Caco-2 (cell line): ENCODE measurements around the gene ACTL9. TPM values are rescaled to one million over a fixed set of nuclear protein-coding genes. Genes with fewer than 3 reads are reported as not detected.

Experiments used
- BruUV-seq: library from RNA; stranded (reverse); fragments of 400-500 nt; replicated peaks from 2 replicates; lab custom pipeline; 2021; lab: Mats Ljungman, UMichigan
- CTCF ChIA-PET: fragments of 300-600 bp; sonication (Branson Sonifier 250); formaldehyde crosslinking; loops from one replicate; lab custom pipeline; 2022; ENCODE audit warnings: antibody characterized with exemption; lab: Charles Lee
- POLR2A ChIA-PET: fragments of 300-600 bp; sonication (Branson Sonifier 250); formaldehyde crosslinking; loops from one replicate; lab custom pipeline; 2022; ENCODE audit warnings: antibody characterized with exemption; lab: Charles Lee
- DNase-seq, 2 experiments: peaks; one replicate each; pipeline versions ENCODE4 v3.0.0 to v3.0.0-alpha.2; 2020 to 2022
- H3K27me3 ChIP-seq: replicated peaks from 2 replicates; pipeline ENCODE4 v1.6.0; 2011; ENCODE audit warnings: low read length; ENCODE audit not compliant: control insufficient read depth, insufficient read depth
- H3K36me3 ChIP-seq: 2 replicates; pipeline ENCODE4 v1.5.1; 2011; ENCODE audit warnings: low read length; ENCODE audit not compliant: control insufficient read depth, insufficient read depth
- H3K4me1 ChIP-seq: fragments of 250-450 bp; sonication (Bioruptor Pico); 2 replicates; pipeline ENCODE4 v1.5.1; 2020; ENCODE audit warnings: mild to moderate bottlenecking
- H3K4me3 ChIP-seq: 2 replicates; pipeline ENCODE4 v1.5.1; 2011; ENCODE audit warnings: low read depth, mild to moderate bottlenecking, control low read depth, low read length
- H3K9me3 ChIP-seq: fragments of 250-450 bp; sonication (Bioruptor Pico); 2 replicates; pipeline ENCODE4 v1.5.1; 2020; ENCODE audit warnings: mild to moderate bottlenecking, moderate library complexity
- H3K27ac Mint-ChIP-seq: one replicate; pipeline ENCODE4 v1.8.0; 2022; ENCODE audit warnings: mixed read lengths; ENCODE audit not compliant: unreplicated experiment
- H3K27me3 Mint-ChIP-seq: one replicate; pipeline ENCODE4 v1.8.0; 2022; ENCODE audit warnings: mixed read lengths; ENCODE audit not compliant: insufficient read depth, unreplicated experiment
- H3K36me3 Mint-ChIP-seq: one replicate; pipeline ENCODE4 v1.8.0; 2022; ENCODE audit warnings: mild to moderate bottlenecking, mixed read lengths; ENCODE audit not compliant: insufficient read depth, unreplicated experiment
- H3K4me1 Mint-ChIP-seq: one replicate; pipeline ENCODE4 v1.8.0; 2022; ENCODE audit warnings: low read depth, mixed read lengths; ENCODE audit not compliant: unreplicated experiment
- H3K4me3 Mint-ChIP-seq: one replicate; pipeline ENCODE4 v1.8.0; 2022; ENCODE audit warnings: mild to moderate bottlenecking, moderate library complexity, mixed read lengths; ENCODE audit not compliant: unreplicated experiment
- H3K9me3 Mint-ChIP-seq: one replicate; pipeline ENCODE4 v1.8.0; 2022; ENCODE audit warnings: mixed read lengths; ENCODE audit not compliant: unreplicated experiment
- intact Hi-C: fragments of 100-400 bp; cut with micrococcal nuclease; formaldehyde crosslinking; loops from one replicate; pipeline ENCODE4 v1.10.0; 2022; ENCODE audit not compliant: unreplicated experiment
- total RNA-seq: library from RNA; stranded (reverse); gene quantifications from 2 replicates; pipeline ENCODE4 v1.2.3, GENCODE V29; 2022
- TF ChIP-seq, protein P1 (sequence below), 2 experiments: fragments of 200-600 bp in 1 of 2; IDR thresholded peaks; 1 replicate in 1 of 2; 2 replicates in 1 of 2; pipeline versions ENCODE4 v1.5.1 to v1.8.0; 2011 to 2022; ENCODE audit warnings: antibody characterized with exemption in 1 of 2, control low read depth in 1 of 2, inconsistent platforms in 1 of 2, low read depth in 1 of 2, low read length in 1 of 2, mild to moderate bottlenecking in 1 of 2, moderate library complexity in 1 of 2; ENCODE audit not compliant: insufficient read depth in 1 of 2, severe bottlenecking in 1 of 2, unreplicated experiment in 1 of 2

ACTL9 gene
- total RNA-seq, 1 experiment from 2014 or later = not detected

GRCh38 chr19:8659905-8660304 lies 38.7 kb downstream of the ACTL9 start:
- no peak overlapping the region for H3K4me3 Mint-ChIP-seq
- no peaks in the 10 kb centered on the region for H3K4me1 Mint-ChIP-seq
- H3K4me1 ChIP-seq = no peaks in the 10 kb centered on the region
- no peaks in the 10 kb centered on the region for H3K9me3 Mint-ChIP-seq
- H3K4me3 ChIP-seq = no peak overlapping the region
- H3K36me3 ChIP-seq = no peaks in the 10 kb centered on the region
- peaks cover 4% of the 10 kb centered on the region for H3K27me3 Mint-ChIP-seq
- intact Hi-C loops = no loop called here
- H3K9me3 ChIP-seq = no peaks in the 10 kb centered on the region
- peaks cover 6% of the 10 kb centered on the region for H3K36me3 Mint-ChIP-seq
- TF ChIP-seq, protein P1, sequence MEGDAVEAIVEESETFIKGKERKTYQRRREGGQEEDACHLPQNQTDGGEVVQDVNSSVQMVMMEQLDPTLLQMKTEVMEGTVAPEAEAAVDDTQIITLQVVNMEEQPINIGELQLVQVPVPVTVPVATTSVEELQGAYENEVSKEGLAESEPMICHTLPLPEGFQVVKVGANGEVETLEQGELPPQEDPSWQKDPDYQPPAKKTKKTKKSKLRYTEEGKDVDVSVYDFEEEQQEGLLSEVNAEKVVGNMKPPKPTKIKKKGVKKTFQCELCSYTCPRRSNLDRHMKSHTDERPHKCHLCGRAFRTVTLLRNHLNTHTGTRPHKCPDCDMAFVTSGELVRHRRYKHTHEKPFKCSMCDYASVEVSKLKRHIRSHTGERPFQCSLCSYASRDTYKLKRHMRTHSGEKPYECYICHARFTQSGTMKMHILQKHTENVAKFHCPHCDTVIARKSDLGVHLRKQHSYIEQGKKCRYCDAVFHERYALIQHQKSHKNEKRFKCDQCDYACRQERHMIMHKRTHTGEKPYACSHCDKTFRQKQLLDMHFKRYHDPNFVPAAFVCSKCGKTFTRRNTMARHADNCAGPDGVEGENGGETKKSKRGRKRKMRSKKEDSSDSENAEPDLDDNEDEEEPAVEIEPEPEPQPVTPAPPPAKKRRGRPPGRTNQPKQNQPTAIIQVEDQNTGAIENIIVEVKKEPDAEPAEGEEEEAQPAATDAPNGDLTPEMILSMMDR (IDR thresholded peaks at IDR 0.05; ENCODE audit: insufficient read depth in 1 of 2, low read depth in 1 of 2, low read length in 1 of 2, severe bottlenecking in 1 of 2, unreplicated experiment in 1 of 2) = no peak
- DNase-seq = no peak
- ChIA-PET CTCF (no interaction called here), POLR2A (no interaction called here)
- no TSS peak for BruUV-seq
- no peak overlapping the region for H3K27ac Mint-ChIP-seq
- no peaks in the 10 kb centered on the region for H3K27me3 ChIP-seq

- Mint-ChIP-seq H3K27me3 (peaks cover 6% of the 10 kb centered on the region), H3K4me1 (no peaks in the 10 kb centered on the region), H3K27ac (no peak overlapping the region), H3K9me3 (peaks cover 4% of the 10 kb centered on the region), H3K36me3 (peaks cover 6% of the 10 kb centered on the region), H3K4me3 (no peak overlapping the region)
- Histone ChIP-seq H3K4me3 (no peak overlapping the region), H3K9me3 (no peaks in the 10 kb centered on the region), H3K27me3 (no peaks in the 10 kb centered on the region), H3K36me3 (no peaks in the 10 kb centered on the region), H3K4me1 (no peaks in the 10 kb centered on the region)
- ChIA-PET CTCF (no interaction called here), POLR2A (no interaction called here)
- TF ChIP-seq, protein P1 (IDR thresholded peaks at IDR 0.05; ENCODE audit: insufficient read depth in 1 of 2, low read depth in 1 of 2, low read length in 1 of 2, severe bottlenecking in 1 of 2, unreplicated experiment in 1 of 2) = no peak
- BruUV-seq = no TSS peak
- intact Hi-C loops = no loop called here
- DNase-seq = no peak
Measured at GRCh38 chr19:8657869-8658268, 40.7 kb downstream of the ACTL9 start.

DNA sequence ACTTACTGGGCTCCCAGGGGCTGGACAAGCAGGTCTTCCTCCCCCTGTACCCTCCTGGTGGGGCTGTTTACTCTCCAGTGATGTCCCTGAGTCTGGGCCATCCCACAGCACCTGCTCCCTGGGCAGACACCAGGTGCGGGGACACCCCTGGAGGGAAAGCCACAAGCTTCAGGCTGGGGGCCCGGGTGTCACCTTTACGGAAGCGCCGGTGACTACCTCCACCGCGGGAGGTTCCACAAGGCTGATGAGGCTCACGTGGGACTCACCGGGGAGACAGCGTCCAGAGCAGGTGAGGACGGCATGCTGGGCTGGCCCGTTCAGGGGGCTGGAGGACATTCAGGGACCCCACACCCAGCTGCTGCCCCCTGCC lies 43.3 kb downstream of the ACTL9 start:
- peaks cover 10% of the 10 kb centered on the region for H3K27me3 Mint-ChIP-seq
- no peak overlapping the region for H3K27ac Mint-ChIP-seq
- no peaks in the 10 kb centered on the region for H3K36me3 ChIP-seq
- no peak for DNase-seq
- ChIA-PET CTCF (interaction anchor here (0.7 kb wide), 1 partner anchor 231 kb away, joined by 3 read pairs; no protein-coding TSS in a partner anchor), POLR2A (no interaction called here)
- no peak overlapping the region for H3K4me3 ChIP-seq
- BruUV-seq = no TSS peak
- no peaks in the 10 kb centered on the region for H3K4me1 ChIP-seq
- no peaks in the 10 kb centered on the region for H3K27me3 ChIP-seq
- H3K4me1 Mint-ChIP-seq = no peaks in the 10 kb centered on the region
- intact Hi-C loops = no loop called here
- peaks cover 9% of the 10 kb centered on the region for H3K9me3 Mint-ChIP-seq
- H3K4me3 Mint-ChIP-seq = no peak overlapping the region
- no peaks in the 10 kb centered on the region for H3K36me3 Mint-ChIP-seq
- TF ChIP-seq, protein P1 (IDR thresholded peaks at IDR 0.05; ENCODE audit: insufficient read depth in 1 of 2, low read depth in 1 of 2, low read length in 1 of 2, severe bottlenecking in 1 of 2, unreplicated experiment in 1 of 2) = no peak
- H3K9me3 ChIP-seq = no peaks in the 10 kb centered on the region
